Chondrocyte (in vitro differentiated cells): ENCODE measurements around the gene GLUD1. TPM values are rescaled to one million over a fixed set of nuclear protein-coding genes. Genes with fewer than 3 reads are reported as not detected.

Source experiments
- DNase-seq: peaks from one replicate; pipeline ENCODE4 v3.0.0; 2021; ENCODE audit warnings: mixed read lengths, low spot score
- H3K27ac Mint-ChIP-seq: one replicate; pipeline ENCODE4 v1.8.0; 2021; ENCODE audit warnings: mild to moderate bottlenecking, moderate library complexity, mixed read lengths; ENCODE audit not compliant: unreplicated experiment
- H3K27me3 Mint-ChIP-seq: 2 replicates; pipeline ENCODE4 v1.8.0; 2021; ENCODE audit warnings: low read depth, mixed read lengths
- H3K36me3 Mint-ChIP-seq: 2 replicates; pipeline ENCODE4 v1.8.0; 2021; ENCODE audit warnings: low read depth, mixed read lengths
- H3K4me1 Mint-ChIP-seq: 2 replicates; pipeline ENCODE4 v1.8.0; 2021; ENCODE audit warnings: low read depth, mild to moderate bottlenecking, mixed read lengths
- H3K4me3 Mint-ChIP-seq: one replicate; pipeline ENCODE4 v1.8.0; 2021; ENCODE audit warnings: mild to moderate bottlenecking, moderate library complexity, mixed read lengths; ENCODE audit not compliant: unreplicated experiment
- H3K9me3 Mint-ChIP-seq: 2 replicates; pipeline ENCODE4 v1.8.0; 2021; ENCODE audit warnings: low read depth, mixed read lengths
- CTCF ChIP-seq: fragments of 200-600 bp; sonication (generic); IDR thresholded peaks from 2 replicates; pipeline ENCODE4 v1.5.0; 2021; ENCODE audit warnings: antibody characterized with exemption, mild to moderate bottlenecking, moderate library complexity
- total RNA-seq: library from RNA; stranded (reverse); gene quantifications from 3 replicates; pipeline ENCODE4 v1.2.1, GENCODE V29; 2021

GLUD1 gene
- total RNA-seq, 1 donor from 2014 or later: 98.7 TPM

- no peak overlapping the region for H3K27ac Mint-ChIP-seq
- DNase-seq: no peak
- no peak for TF ChIP-seq CTCF
- no peaks in the 10 kb centered on the region for H3K9me3 Mint-ChIP-seq
- no peaks in the 10 kb centered on the region for H3K36me3 Mint-ChIP-seq
- no peak overlapping the region for H3K4me3 Mint-ChIP-seq
- H3K4me1 Mint-ChIP-seq: peaks cover 8% of the 10 kb centered on the region
- H3K27me3 Mint-ChIP-seq: no peaks in the 10 kb centered on the region
Observed at GRCh38 chr10:87000491-87000890, 94.2 kb downstream of the GLUD1 start.

Other genes starting within 250 kb of the GLUD1 start
- 0.31 to 0.92 TPM (median 0.40 TPM) in 3 replicates for gene MMRN2, start 137.2 kb downstream of the GLUD1 start, total RNA-seq
- 1.2 to 2.2 TPM (median 1.5 TPM) in 3 replicates for gene SNCG, start 136.2 kb downstream of the GLUD1 start, total RNA-seq
- 0.54 to 0.65 TPM in 2 of 3 replicates, not detected in the other for gene ADIRF, start 126.4 kb downstream of the GLUD1 start, total RNA-seq
- gene FAM25A, start 74.5 kb downstream of the GLUD1 start, total RNA-seq: not detected in 3 replicates
- 29.2 to 32.6 TPM (median 29.6 TPM) in 3 replicates for gene SHLD2, start 363 bp upstream of the GLUD1 start, total RNA-seq
- gene NUTM2A, start 130.6 kb upstream of the GLUD1 start, total RNA-seq: 1.1 to 1.3 TPM (median 1.2 TPM) in 3 replicates